Mucosa of descending colon (tissue), 3 donors: ENCODE data around the gene TTLL13. TPM values are rescaled to one million over a fixed set of nuclear protein-coding genes. Genes with fewer than 3 reads are reported as not detected.

ENCODE experiments used
- ATAC-seq: fragments of 200-7000 bp; cut with Tn5 transposase; one replicate; pipeline ENCODE4 v1.9.1; 2020; ENCODE audit warnings: mild to moderate bottlenecking, moderate library complexity
- DNase-seq, 3 donors: peaks; one replicate each; pipeline ENCODE4 v3.0.0-alpha.2; 2020
- H3K36me3 ChIP-seq: fragments of 200-600 bp; one replicate; pipeline ENCODE4 v1.8.0; 2021; ENCODE audit warnings: low read depth, mild to moderate bottlenecking
- H3K4me1 ChIP-seq: fragments of 200-600 bp; one replicate; pipeline ENCODE4 v1.8.0; 2021; ENCODE audit warnings: low read depth, mild to moderate bottlenecking
- H3K4me3 ChIP-seq: fragments of 200-600 bp; one replicate; pipeline ENCODE4 v1.8.0; 2021; ENCODE audit warnings: mild to moderate bottlenecking
- H3K9me3 ChIP-seq: fragments of 200-600 bp; one replicate; pipeline ENCODE4 v1.8.0; 2021; ENCODE audit warnings: mild to moderate bottlenecking
- CTCF ChIP-seq: fragments of 200-600 bp; IDR thresholded peaks from one replicate; pipeline ENCODE4 v1.8.0; 2022; ENCODE audit warnings: antibody characterized with exemption, mild to moderate bottlenecking
- intact Hi-C, 2 donors: fragments of 100-400 bp; cut with DNase I in 1 of 2; cut with micrococcal nuclease in 1 of 2; formaldehyde crosslinking; loops; one replicate each; pipeline versions ENCODE4 v1.11.0 to v1.11.1; 2022; cut with DNase I, micrococcal nuclease
- total RNA-seq, 3 donors: library from RNA; stranded (reverse); fragmentation: NEBNext Ultra II Directional in 2 of 3; extraction: Animal tissue kit (Norgen Biotek cat#: 25700) in 2 of 3; gene quantifications; one replicate each; pipeline versions ENCODE4 v1.2.1 to v1.2.4, GENCODE V29; 2021 to 2023
- donor health status: DM: no; HTN: no; CAD: no; lungs with moderate emphysema.
- donor health status: DM: no; HTN: no; CAD: no.
- donor health status: DM: no; HTN: yes; CAD: no.

TTLL13 gene
- total RNA-seq, 3 donors from 2014 or later = 0.34 to 0.93 (median 0.63) TPM

- no peak for TF ChIP-seq CTCF
- no peaks in the 10 kb centered on the region for H3K9me3 ChIP-seq
- DNase-seq (no peak), ATAC-seq (no peak)
- H3K4me3 ChIP-seq = no peak overlapping the region
- no peaks in the 10 kb centered on the region for H3K36me3 ChIP-seq
- intact Hi-C loops = no loop called here
- H3K4me1 ChIP-seq = peaks cover 21% of the 10 kb centered on the region
These were observed 42.1 kb upstream of the TTLL13 start for GRCh38 chr15:90207252-90207651.

GRCh38 chr15:90208356-90208755 is 41.0 kb upstream of the TTLL13 start:
- TF ChIP-seq CTCF = no peak
- intact Hi-C loops = no loop called here
- H3K9me3 ChIP-seq = no peaks in the 10 kb centered on the region
- H3K4me1 ChIP-seq = peaks cover 25% of the 10 kb centered on the region
- no peak overlapping the region for H3K4me3 ChIP-seq
- no peaks in the 10 kb centered on the region for H3K36me3 ChIP-seq
- ATAC-seq (no peak), DNase-seq (no peak)

DNA sequence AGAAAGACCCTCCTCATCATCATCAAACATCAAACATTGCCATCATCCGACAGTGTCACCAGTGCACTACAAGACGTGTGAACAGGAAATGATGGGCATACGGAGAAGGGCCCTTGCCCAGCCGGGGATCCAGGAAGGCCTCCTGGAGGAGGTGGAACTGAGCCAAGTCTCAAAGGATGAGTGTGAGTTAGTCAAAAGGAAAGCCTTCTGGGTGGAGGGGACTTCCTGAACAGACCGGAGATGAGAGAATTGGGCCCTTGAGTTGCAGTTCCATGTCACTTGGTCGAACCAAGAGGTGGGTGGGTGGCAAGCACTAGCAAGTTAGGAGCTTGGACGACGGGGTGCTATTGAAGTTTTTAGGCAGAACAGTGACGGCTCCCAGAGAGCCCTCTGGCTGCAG is 39.8 kb upstream of the TTLL13 start:
- TF ChIP-seq CTCF = no peak
- no peaks in the 10 kb centered on the region for H3K36me3 ChIP-seq
- peaks cover 33% of the 10 kb centered on the region for H3K4me1 ChIP-seq
- H3K4me3 ChIP-seq = no peak overlapping the region
- DNase-seq = peak in 1 of 3 donors; percentile 30
- no peak for ATAC-seq
- intact Hi-C loops = no loop called here
- no peaks in the 10 kb centered on the region for H3K9me3 ChIP-seq

GRCh38 chr15:90210593-90210992 is 38.8 kb upstream of the TTLL13 start:
- Histone ChIP-seq H3K9me3 (no peaks in the 10 kb centered on the region), H3K36me3 (no peaks in the 10 kb centered on the region), H3K4me1 (peaks cover 39% of the 10 kb centered on the region), H3K4me3 (no peak overlapping the region)
- ATAC-seq = no peak
- DNase-seq = peak in 1 of 3 donors; percentile 56
- TF ChIP-seq CTCF = no peak
- intact Hi-C loops = no loop called here

- no peak for ATAC-seq
These were observed 38.3 kb upstream of the TTLL13 start for GRCh38 chr15:90211009-90211408.

More at GRCh38 chr15:90211009-90211408, 38.3 kb upstream of the TTLL13 start:
- intact Hi-C loops = no loop called here
- peaks cover 39% of the 10 kb centered on the region for H3K4me1 ChIP-seq
- peak in 1 of 3 donors; percentile 60 for DNase-seq
- no peak for TF ChIP-seq CTCF
- no peaks in the 10 kb centered on the region for H3K9me3 ChIP-seq
- no peak overlapping the region for H3K4me3 ChIP-seq
- H3K36me3 ChIP-seq = no peaks in the 10 kb centered on the region
